ENCODE results near the gene POLR1G.

- TF ChIP-seq CTCF (conservative IDR thresholded peaks at IDR 0.05; ENCODE audit: low read depth in 2 of 2), result no peak
- no peak for TF ChIP-seq EZH2 (IDR thresholded peaks at IDR 0.05; ENCODE audit: low read depth, unreplicated experiment)
- TF ChIP-seq POLR2AphosphoS5 (IDR thresholded peaks at IDR 0.05; ENCODE audit: low read depth), result no peak
- TF ChIP-seq REST (IDR thresholded peaks at IDR 0.05; ENCODE audit: unreplicated experiment), result no peak
- TF ChIP-seq JUNB (IDR thresholded peaks at IDR 0.05; ENCODE audit: unreplicated experiment), result no peak
- no peak for TF ChIP-seq ZNF331 (CRISPR knock-in tag; IDR thresholded peaks at IDR 0.05; ENCODE audit: low read depth)
- TF ChIP-seq EZH2phosphoT487 (IDR thresholded peaks at IDR 0.05; ENCODE audit: unreplicated experiment), result no peak
- TF ChIP-seq, protein P1, sequence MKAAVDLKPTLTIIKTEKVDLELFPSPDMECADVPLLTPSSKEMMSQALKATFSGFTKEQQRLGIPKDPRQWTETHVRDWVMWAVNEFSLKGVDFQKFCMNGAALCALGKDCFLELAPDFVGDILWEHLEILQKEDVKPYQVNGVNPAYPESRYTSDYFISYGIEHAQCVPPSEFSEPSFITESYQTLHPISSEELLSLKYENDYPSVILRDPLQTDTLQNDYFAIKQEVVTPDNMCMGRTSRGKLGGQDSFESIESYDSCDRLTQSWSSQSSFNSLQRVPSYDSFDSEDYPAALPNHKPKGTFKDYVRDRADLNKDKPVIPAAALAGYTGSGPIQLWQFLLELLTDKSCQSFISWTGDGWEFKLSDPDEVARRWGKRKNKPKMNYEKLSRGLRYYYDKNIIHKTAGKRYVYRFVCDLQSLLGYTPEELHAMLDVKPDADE (IDR thresholded peaks at IDR 0.05), result no peak
- no peak for TF ChIP-seq CREB1 (CRISPR knock-in tag; IDR thresholded peaks at IDR 0.05; ENCODE audit: low read depth)
These were observed 49.0 kb upstream of the POLR1G start for GRCh38 chr19:45357445-45357783.
